GM23248 (cell line): ENCODE data around the gene ANO1.

Experiments used
- EZH2 ChIP-seq: fragments of 200-600 bp; sonication (generic); IDR thresholded peaks from 2 replicates; pipeline ENCODE4 v1.6.1; 2018; ENCODE audit warnings: antibody characterized with exemption, mild to moderate bottlenecking; ENCODE audit not compliant: insufficient read depth, poor library complexity, severe bottlenecking
- EZH2phosphoT487 ChIP-seq: fragments of 200-600 bp; sonication (generic); IDR thresholded peaks from 2 replicates; pipeline ENCODE4 v1.6.1; 2018; ENCODE audit warnings: antibody characterized with exemption, moderate library complexity, mild to moderate bottlenecking, low read depth; ENCODE audit not compliant: insufficient read depth

- TF ChIP-seq EZH2 = no peak
- TF ChIP-seq EZH2phosphoT487 = no peak
These were observed 53.6 kb downstream of the ANO1 start for GRCh38 chr11:70131606-70132190.
